Stimulated activated CD4-positive, alpha-beta T cell treated with anti-CD3 and anti-CD28 coated beads, Interleukin-4, amount 100 ng/mL, for 24 hours (primary cell): ENCODE data around the gene THRA.

Experiments used
- DNase-seq: peaks from one replicate; pipeline ENCODE4 v3.0.0-alpha.2; 2020

THRA gene

DNA sequence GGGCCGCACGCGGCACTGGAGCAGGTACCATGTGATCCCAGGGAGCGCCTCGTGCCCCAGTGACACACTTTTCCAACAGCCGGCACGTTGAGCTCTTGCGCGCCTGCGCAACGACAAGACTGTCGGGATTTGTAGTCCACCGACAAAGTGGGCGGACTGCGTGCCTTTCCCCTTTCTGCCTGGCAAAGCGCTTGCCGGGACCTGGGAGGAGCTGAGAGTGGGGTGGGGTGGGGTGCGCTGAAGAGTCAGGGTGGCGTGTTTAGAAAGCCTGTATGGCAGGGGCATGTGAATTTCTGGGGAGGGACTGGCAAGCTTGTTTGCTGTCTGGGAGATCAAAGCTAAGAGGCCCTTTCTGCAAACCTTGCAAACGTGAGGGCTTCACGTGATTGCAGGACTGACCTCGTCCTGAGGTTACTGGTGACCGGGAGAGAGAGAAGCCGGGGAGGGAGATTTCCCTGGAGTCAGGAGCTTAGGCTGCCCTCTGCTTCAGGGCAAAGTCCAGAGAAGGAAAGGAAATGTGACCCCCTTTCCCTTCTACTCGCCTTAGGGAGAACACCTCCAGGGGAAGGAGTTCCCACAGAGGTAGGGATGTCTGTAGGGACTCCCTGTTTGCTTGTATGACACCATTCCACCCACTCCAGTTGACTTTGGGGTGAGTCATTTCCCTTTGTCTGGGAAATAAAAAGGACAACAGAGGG is 38.1 kb downstream of the THRA start:
- DNase-seq = peak; percentile 92

- DNase-seq = no peak
Observed at GRCh38 chr17:40101367-40102210, 38.8 kb downstream of the THRA start.

DNA sequence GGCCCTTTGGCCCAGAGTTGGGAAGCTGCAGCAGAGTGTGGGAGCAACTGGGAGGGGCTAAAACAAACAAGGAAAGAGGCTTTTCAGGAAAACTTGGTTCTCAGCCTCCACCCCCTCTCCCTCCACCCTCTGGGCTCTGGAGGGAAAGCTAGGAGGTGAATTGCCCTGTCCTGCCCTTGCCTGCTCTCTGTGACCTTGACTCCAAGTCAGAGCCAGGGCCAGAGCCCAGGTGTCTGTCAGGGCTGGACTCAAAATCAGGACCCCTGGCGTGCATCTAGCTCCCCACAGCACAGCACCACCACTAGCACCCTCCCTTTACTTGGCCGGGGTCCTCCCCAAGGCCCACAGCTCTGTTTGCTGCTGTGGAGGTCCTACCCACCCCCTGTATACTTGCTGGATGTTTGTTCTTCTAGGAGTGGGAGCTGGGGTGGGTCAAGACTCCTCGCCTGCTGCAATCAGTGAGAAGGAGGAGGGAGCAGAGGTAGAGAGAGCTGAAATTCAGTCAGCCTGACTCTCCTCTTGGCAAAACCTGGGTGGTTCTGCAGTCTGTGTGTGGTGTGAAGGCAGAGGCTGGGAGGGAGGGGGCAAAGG is 40.4 kb downstream of the THRA start:
- DNase-seq = no peak

DNA sequence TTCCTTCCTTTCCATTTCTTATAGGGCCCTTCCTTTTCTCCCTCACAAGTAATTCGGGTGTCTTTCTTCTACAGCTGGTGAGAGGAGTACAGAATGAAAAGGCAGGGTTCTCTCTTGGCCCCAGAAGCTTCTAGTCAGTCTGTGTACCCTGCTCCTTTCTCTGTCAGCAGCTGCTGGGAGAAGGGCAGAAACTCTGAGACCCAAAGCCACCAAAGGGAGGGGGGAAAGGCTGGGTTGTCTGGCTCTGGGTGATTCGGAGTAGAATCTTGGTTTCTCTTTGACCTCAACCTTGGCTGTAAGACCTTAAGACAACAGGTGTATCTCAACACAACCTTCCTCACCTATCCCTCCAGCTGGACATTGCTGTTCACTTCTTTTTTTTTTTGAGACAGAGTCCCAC is 40.9 kb downstream of the THRA start:
- DNase-seq = no peak

DNA sequence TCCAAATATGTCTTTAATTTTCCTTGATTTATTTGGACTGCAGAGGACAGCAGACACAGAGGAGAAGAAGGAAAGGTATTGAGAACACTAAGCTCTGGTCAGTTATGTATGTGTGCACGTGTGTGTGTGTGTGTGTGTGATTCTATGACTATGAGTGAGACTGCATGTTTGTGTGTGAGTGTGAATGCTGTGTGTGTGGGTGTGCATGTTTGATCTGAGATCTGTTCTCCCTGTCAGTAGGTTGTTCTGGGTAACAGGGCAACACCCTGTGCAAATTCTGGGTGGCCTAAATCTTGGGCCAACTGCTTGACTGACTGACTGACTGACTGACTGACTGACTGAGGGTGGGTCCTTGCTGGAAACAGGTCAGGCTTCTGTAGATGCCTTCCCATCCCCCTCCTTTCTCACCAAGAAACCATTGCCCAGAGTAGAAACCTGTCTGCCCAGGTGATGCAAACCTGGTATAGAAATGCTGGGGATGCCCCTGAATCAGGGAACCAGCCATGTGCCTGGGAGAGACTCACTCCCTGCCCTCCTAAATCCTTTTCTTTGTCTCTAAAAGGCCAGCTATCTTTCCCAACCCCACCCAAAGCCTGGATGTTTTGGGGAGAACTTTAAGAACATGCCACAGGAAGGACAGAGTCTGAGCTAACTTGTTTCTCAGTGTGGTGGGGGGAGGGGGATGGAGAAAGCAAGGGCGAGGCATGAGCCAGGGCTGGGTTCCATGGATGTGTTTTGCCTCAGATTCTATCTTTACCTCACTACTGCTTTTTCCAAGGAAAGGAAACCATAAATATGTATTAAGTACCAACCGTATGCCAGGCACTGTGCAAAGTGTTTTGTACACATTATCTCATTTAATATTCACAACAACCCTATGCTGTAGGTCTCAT is 42.1 kb downstream of the THRA start:
- DNase-seq = no peak

DNA sequence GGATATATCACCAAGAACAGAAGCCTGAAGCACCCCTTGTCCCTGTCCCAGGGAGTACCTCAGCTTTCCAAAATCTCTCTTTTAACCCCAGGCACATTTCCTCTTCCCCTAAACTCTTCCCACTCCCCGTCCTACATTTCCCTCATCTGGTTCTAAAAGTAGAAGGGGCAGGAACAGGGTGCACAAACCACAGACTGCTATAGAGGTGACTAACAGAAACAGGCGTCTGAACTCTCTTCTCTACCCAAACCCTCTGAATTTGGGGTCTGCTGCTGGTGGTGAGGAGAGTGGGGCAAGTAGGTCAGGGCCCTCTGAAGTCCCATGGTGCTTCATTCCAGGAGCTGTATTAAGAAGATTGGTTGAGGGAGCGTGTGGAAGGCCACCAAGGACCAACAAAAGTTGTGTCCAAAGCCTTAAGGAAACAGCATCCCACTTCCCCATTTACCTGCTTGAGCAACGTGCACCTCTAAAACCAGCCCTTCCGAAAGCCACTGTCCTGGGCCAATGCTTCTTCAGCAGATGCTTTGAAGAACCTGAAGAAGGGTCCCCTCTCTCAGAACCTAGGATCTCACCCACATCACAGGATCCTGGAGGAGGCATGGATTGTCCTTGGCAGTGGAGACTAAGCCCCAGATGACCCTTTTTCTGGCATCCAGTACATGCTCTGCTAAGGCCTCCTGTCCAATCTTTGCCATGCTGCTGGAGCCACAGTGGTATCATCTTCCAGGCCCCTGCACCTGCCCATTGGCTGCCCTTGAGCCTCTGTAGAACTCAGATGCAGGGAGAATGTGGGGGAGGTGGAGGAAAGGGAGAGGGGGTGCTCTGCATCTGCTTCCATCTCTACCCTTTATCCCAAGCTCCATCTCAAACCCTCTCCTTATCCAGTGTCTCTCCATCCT is 43.3 kb downstream of the THRA start:
- no peak for DNase-seq

DNA sequence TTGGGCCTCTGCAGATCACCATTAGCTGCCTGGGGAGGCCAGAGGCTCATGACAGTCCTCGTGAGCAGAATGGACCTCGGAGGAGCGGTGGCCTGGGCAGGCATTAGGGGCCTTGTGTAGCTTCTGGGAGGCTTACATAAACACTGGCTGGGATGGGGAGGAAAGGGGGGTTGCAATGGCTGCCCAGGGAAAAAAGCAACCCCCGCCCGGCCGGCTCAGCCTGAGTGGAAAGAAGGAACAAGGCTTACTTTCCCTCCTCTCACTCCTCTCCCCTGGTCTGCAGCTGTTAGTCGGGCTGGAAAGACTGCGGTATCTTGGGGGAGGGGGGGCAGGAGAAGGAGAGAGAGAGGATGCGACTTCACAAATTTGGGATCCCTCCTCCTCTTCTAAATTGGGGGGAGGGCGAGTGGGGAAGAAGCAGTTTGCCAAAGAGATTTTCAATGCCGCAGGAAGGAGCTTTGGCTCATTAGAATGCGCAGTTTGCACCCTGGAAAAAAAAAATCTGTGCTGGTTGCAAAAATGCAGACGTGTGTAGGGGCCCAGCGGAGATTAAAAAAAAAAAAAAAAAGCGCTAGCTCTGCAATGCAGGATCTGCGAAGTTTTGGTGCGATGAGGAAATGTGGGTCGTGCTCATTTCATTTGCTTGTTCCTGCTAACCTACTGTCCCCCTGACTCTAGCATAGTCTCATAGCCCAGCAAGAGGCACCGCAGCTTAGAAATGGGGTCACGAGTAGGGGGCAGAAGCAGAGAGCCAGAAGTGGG is 44.2 kb downstream of the THRA start:
- no peak for DNase-seq

DNA sequence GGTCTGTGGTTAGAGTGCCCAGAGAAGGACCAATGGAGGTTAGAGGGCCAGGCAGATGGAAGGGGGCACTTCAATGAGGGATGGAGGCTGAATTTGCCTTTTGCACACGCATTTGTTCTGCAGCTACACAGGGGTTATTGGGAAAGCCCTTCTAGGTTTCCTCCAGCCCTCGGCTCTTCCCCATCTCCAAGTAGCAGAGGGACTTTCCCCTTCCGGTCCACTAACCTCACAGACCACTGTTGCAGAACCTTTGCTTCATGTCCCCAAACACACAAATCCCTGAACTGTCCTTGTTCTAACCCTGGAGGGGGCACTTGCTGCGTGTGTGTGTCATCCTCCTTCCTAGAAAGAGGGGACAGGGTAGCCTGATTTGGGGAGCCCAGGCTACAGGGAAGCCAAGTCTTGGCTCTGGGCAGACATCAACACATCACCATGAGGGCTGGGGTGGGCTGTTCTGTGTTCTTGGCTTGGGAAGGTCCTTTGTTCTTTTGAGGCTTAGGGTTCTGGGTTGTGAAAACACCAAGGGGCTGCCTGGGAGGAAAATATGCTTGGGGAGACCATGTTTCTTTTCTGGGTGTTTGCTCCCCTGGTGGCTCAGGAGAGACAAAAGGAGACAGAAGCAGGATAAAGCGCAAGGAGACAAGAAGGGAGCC is 44.9 kb downstream of the THRA start:
- DNase-seq = no peak

DNA sequence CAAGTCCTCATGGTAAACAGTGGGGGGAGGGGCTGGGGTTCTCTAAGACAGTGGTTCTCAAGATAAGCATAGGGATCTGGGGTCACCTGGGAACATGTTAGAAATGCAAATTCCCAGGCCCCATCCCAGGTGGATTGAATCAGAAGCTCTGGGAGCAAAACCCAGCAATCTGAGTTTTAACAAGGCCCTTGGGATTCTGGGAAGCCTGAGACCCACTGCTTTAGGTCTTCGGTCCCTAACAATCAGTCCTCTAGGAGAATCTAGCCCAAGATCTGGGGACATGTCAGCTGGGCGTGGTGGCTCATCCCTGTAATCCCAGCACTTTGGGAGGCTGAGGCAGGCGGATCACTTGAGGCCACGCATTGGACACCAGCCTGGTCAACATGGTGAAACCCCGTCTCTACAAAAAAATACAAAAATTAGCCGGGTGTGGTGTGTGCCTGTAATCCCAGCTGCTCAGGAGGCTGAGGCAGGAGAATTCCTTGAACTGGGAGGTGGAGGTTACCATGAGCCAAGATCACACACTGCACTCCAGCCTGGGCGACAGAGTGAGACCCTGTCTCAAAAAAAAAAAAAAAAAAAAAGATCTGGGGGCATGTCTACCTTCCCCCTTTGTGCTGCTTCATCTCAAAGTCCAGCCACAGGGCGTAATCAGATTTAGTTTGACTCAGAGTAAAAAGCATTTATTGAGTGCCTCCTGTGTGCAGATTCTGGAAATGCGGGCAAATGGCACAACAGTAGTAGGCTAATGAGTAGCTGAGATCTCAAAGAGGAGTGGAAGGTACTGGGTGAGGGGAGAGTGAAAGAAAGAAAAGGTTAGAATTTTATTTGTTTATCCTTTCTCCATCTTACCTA is 46.4 kb downstream of the THRA start:
- no peak for DNase-seq

DNA sequence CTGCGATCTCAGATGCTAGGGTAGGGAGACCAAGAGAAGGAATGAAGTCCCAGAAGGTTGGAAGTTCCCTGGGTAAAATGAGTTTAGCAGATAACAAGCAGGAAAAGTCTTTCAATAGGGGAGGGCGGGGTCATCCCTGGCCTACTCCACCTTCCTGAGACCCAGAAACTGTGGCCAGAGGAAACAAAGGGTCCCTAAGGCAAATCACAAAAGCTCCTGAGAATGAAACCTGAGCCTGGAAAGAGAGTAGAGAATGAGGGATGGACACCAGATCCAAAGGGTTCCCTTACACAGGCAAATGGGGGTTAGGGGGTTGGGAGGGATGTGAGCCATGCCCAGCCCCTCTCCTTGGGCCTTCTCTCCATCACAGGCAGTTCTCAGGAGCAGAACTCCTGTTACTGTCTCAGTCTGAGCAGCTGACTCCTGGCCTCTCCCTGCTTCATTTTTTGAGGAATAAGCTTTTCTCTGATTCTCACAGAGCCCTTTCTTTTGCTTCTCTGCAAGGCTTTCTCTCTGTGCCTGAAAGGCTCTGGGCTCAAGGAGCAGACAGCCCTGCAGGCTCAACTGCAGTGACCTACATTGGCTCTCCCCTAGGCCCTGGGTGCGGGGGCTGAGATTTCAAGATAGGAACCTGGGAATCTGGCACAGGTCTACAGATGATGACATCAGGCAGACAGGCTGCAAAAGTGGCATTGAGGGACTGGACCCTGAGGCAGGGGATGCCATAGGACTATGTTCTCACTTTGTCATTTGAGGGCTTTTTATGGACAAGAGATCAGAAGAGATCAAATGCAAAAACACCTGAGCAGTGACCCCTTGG is 47.5 kb downstream of the THRA start:
- DNase-seq = no peak

DNA sequence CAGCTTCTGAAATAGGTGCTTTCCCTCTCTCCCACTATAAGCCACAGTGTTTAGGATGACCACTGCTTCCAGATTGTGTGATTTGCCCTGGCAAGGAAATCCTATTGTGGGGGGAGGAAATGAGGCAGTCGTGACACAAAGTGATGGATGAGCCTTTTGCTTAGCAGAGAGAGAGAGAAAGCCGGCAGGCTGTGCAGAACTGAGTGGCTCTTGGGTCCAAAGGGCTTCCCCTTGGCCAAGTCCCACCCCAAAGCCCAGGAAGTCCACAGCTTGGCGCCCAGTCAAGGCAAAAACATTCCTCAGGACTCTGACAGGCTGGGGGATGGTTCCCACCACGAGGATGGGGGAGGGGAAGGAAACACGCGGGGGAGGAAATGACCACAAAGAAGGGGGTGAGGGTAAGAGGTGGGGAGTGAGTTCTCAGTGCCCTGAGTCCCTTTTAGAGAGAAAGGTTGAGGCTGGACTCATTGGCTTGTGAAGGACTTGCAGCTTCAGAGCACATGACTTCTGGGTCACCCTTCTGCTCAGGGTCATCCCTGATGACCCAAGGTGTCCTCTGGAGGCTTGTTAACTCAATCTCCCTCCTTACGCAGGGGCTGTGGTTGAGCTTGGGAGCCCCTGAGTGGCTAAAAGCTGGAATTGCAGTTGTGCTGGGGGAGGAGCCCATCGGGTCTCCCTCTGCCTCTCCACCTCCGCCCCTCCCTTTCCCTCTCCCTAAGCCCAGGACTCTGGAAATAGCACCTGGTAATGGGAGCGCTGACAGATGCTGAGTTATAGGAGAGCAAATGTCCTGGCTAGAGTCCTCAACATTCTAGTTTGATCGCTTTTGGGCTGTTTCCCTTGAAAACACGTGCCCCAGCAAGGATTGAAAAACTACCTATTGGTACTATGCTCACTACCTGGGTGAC is 48.7 kb downstream of the THRA start:
- peak; percentile 77 for DNase-seq

DNA sequence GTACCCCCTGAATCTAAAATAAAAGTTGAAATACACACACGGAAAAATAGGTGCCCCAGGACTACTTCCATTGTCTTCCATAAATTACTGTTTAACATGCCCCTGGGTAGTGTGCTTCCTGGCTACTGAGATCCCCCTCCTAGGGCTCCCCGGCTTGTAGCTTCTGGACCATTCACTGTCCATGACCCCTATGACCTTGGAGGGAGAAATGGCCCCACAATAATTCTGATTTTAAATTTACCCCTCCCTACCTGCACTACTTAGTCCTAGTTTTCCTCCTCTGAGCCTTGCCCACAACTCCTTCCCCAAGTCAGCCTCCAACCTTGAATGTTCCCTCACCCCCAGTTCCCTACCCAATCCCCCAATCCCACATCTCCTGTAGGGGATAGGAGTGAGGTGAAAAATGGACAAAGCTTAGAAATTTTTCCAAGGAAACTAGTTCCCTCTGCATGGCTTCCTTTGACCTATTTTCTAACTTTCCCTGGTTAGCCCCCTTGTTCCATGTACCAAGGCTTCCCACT is 49.5 kb downstream of the THRA start:
- DNase-seq = no peak

GRCh38 chr17:40112718-40113109 is 49.9 kb downstream of the THRA start:
- no peak for DNase-seq

DNA sequence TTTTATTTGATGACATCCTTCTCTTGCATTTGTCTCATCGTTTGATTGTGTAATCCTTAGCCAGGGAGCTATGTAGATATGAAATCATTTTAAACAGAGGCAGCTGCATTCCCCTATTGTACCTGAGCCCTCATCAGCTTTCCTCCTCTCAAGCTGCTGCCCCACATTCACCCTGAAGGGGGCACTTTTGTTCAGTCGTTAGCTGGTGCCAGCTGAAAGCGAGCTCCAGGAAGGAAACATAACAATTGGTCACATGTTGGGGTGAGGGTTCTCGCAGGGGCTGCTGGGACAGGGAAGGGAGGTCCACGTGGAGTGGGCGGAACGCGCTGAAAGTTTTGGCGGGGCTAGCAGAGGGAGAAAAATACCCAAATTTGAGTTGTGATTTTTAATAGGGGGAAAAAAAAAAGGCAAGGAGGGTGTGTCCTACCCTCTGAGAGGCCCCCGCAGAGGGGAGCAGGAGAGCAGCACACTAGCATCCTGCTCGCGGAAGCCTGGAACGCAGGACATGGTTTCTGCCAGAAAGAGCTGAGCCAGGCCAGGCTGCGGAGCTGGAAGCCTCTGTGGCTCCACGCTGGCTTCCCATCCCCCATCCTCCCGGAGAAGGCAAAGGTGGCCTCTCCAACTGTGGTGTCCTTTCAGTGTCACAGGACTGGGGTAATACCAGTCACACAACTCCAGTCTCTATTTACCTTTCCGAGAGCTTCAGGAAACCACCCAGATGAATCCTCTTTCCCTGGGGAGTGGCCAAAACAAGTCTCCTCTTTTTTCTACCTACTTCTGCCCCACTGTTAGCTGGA is 50.5 kb downstream of the THRA start:
- DNase-seq = peak; percentile 95

GRCh38 chr17:40113907-40114245 is 51.1 kb downstream of the THRA start:
- DNase-seq = no peak

DNA sequence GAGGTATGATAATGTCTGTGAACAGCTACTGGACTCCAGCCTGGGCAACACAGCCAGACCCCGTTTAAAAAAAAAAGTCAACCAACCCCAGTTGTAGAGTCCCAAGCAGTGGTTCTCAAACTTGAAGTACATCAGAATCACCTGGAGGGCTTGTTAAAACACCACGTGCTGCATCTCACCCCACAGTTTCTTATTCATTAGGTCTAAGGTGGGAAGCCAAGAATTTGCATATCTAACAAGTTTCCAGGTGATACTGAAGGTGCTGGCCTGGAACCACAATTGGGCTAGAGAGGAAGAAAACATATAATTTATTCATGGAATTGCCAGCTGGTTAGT is 52.3 kb downstream of the THRA start:
- no peak for DNase-seq
